GM21515 (cell line): Measurements from ENCODE around the gene SMARCB1.

ENCODE experiments used
- ATAC-seq: cut with Tn5 transposase; IDR thresholded peaks from one replicate; pipeline ENCODE4 v1.9.1; 2021; ENCODE audit not compliant: unreplicated experiment

SMARCB1 gene

GRCh38 chr22:23828800-23829680 is 42.3 kb downstream of the SMARCB1 start:
- ATAC-seq = no peak

GRCh38 chr22:23829845-23830372 is 43.1 kb downstream of the SMARCB1 start:
- no peak for ATAC-seq

- no peak for ATAC-seq
Observed at GRCh38 chr22:23831261-23831660, 44.5 kb downstream of the SMARCB1 start.

GRCh38 chr22:23831781-23832180 is 45.0 kb downstream of the SMARCB1 start:
- no peak for ATAC-seq

- no peak for ATAC-seq
Observed at GRCh38 chr22:23832226-23833016, 45.7 kb downstream of the SMARCB1 start.

GRCh38 chr22:23833017-23833751 is 46.4 kb downstream of the SMARCB1 start:
- ATAC-seq = no peak

- no peak for ATAC-seq
Observed at GRCh38 chr22:23833911-23834317, 47.1 kb downstream of the SMARCB1 start.

- no peak for ATAC-seq
Observed at GRCh38 chr22:23834406-23834792, 47.6 kb downstream of the SMARCB1 start.

GRCh38 chr22:23834793-23835483 is 48.2 kb downstream of the SMARCB1 start:
- ATAC-seq = no peak

GRCh38 chr22:23835484-23836144 is 48.8 kb downstream of the SMARCB1 start:
- no peak for ATAC-seq

GRCh38 chr22:23836281-23836680 is 49.5 kb downstream of the SMARCB1 start:
- ATAC-seq = no peak

- ATAC-seq = no peak
Observed at GRCh38 chr22:23836692-23837495, 50.1 kb downstream of the SMARCB1 start.

- no peak for ATAC-seq
Observed at GRCh38 chr22:23837496-23837859, 50.7 kb downstream of the SMARCB1 start.

- peak; percentile 5 for ATAC-seq
Observed at GRCh38 chr22:23837911-23838680, 51.3 kb downstream of the SMARCB1 start.

- peak; percentile 79 for ATAC-seq
Observed at GRCh38 chr22:23838681-23839468, 52.1 kb downstream of the SMARCB1 start, which contains the start of gene DERL3. TSS of gene DERL3 (minus strand) at chr22:23839006. CDS start at chr22:23838987, 19 bp downstream.

- no peak for ATAC-seq
Observed at GRCh38 chr22:23840026-23840425, 53.3 kb downstream of the SMARCB1 start.

- ATAC-seq = no peak
Observed at GRCh38 chr22:23841292-23841691, 54.5 kb downstream of the SMARCB1 start.
